ENCODE data around the gene FAM204A. TPM values are rescaled to one million over a fixed set of nuclear protein-coding genes. Genes with fewer than 3 reads are reported as not detected.

Gene FAM204A
- total RNA-seq, 1 donor from 2014 or later, result 71.8 TPM

DNA sequence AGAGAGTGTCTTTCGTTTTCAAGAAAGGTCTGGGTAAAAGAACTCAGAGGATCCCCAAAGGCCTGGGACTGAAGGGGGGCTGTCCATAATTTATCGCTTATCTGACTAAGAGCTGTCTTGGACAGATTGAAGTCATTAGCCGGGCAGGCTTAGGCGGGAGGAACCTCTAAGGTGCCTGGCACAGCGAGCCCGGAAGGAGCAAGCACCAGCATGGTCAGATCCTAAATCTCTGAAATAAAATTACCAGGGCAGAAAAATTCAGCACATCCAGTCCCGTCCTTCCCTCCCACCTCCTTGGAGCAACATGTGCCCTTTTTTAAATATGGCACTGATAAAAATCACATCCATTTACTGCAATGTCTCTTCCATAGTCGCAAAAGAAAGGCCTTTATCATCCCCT, 86.8 kb downstream of the FAM204A start:
- POLR2A ChIA-PET, result no interaction called here
- Mint-ChIP-seq H3K27me3 (peaks cover 21% of the 10 kb centered on the region), H3K4me3 (no peak overlapping the region)

DNA sequence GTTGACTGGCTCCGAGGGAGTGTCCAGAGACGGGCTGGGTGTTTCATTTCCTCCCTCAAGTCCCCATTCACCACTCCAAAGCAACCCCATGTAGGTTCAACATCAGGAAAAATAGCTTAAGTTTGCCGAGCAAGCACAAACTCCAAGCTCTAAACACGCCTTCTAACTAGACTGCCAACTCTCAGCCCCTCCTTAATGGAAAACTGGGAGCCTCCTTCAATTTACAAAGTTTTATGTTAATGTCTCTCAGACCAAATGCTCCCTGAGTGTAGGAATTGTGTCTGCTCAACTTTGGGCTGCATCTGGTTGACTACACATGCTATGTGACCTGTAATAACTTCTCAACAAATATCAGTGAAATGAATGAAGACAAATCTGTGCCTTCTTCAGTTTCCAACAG, 87.5 kb downstream of the FAM204A start:
- ChIA-PET POLR2A (no interaction called here), CTCF (no interaction called here)
- Mint-ChIP-seq H3K36me3 (ENCODE audit: low read depth) (no peaks in the 10 kb centered on the region), H3K4me1 (no peaks in the 10 kb centered on the region), H3K27ac (no peak overlapping the region), H3K9me3 (no peaks in the 10 kb centered on the region), H3K27me3 (peaks cover 19% of the 10 kb centered on the region), H3K4me3 (no peak overlapping the region)
- TF ChIP-seq, protein P1, sequence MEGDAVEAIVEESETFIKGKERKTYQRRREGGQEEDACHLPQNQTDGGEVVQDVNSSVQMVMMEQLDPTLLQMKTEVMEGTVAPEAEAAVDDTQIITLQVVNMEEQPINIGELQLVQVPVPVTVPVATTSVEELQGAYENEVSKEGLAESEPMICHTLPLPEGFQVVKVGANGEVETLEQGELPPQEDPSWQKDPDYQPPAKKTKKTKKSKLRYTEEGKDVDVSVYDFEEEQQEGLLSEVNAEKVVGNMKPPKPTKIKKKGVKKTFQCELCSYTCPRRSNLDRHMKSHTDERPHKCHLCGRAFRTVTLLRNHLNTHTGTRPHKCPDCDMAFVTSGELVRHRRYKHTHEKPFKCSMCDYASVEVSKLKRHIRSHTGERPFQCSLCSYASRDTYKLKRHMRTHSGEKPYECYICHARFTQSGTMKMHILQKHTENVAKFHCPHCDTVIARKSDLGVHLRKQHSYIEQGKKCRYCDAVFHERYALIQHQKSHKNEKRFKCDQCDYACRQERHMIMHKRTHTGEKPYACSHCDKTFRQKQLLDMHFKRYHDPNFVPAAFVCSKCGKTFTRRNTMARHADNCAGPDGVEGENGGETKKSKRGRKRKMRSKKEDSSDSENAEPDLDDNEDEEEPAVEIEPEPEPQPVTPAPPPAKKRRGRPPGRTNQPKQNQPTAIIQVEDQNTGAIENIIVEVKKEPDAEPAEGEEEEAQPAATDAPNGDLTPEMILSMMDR (IDR thresholded peaks at IDR 0.05), result no peak
- no peak for DNase-seq
- no peak for ATAC-seq (ENCODE audit: low read depth)
- intact Hi-C loops (cut with micrococcal nuclease), result no loop called here

More for the DNA sequence above, 86.8 kb downstream of the FAM204A start:
- CTCF ChIA-PET, result no interaction called here
- H3K36me3 Mint-ChIP-seq (ENCODE audit: low read depth), result no peaks in the 10 kb centered on the region
- DNase-seq, result no peak
- intact Hi-C loops (cut with micrococcal nuclease), result no loop called here
- no peaks in the 10 kb centered on the region for H3K9me3 Mint-ChIP-seq
- no peaks in the 10 kb centered on the region for H3K4me1 Mint-ChIP-seq
- H3K27ac Mint-ChIP-seq, result no peak overlapping the region
- TF ChIP-seq, protein P1 (IDR thresholded peaks at IDR 0.05), result no peak
- no peak for ATAC-seq (ENCODE audit: low read depth)

DNA sequence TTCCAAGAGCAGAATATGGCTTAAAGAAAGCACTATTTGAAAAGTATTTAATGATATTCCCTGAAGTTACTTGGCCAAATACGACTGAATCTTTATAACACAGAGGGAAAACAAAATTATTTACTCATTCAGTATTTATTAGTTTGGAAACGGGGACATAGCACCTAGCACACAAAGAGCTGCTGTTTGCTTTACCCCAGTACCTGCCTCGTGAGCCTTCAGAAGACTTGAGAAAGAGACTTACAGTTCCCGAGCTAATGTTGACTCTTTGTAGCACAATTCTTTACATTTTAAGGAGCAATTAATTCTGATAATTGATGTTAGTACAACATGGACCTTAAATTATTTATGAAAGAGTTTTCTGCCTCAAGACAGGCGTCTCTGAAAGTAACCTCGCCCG, 88.7 kb downstream of the FAM204A start:
- Mint-ChIP-seq H3K27me3 (peaks cover 26% of the 10 kb centered on the region), H3K27ac (no peak overlapping the region), H3K9me3 (no peaks in the 10 kb centered on the region), H3K4me3 (no peak overlapping the region), H3K36me3 (ENCODE audit: low read depth) (no peaks in the 10 kb centered on the region), H3K4me1 (no peaks in the 10 kb centered on the region)
- intact Hi-C loops (cut with micrococcal nuclease), result no loop called here
- DNase-seq, result no peak
- ATAC-seq (ENCODE audit: low read depth), result no peak
- ChIA-PET CTCF (no interaction called here), POLR2A (no interaction called here)
- TF ChIP-seq, protein P1 (IDR thresholded peaks at IDR 0.05), result no peak

DNA sequence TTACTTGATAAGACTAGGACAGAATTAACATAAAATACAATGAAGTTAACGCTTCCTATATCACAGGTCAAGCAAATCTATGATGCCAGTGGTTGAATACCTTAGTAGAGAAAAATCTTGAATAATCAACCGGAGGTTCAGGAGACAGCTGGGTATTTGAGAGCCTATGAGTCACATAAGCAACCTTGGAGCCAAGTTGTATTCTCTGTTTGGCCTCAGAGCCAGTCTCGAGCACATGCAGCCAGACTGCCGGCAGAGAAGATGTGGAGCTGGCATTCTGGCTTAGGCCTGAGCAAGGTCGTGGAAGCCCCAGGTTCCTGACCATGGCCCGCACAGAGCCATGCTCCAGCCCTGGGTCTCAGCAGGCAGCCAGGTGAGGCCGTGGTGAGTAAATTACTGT, 90.3 kb downstream of the FAM204A start:
- intact Hi-C loops (cut with micrococcal nuclease), result no loop called here
- Mint-ChIP-seq H3K27ac (no peak overlapping the region), H3K36me3 (ENCODE audit: low read depth) (no peaks in the 10 kb centered on the region), H3K4me1 (no peaks in the 10 kb centered on the region), H3K4me3 (no peak overlapping the region), H3K9me3 (no peaks in the 10 kb centered on the region), H3K27me3 (peaks cover 30% of the 10 kb centered on the region)
- ATAC-seq (ENCODE audit: low read depth) (no peak), DNase-seq (no peak)
- ChIA-PET CTCF (no interaction called here), POLR2A (no interaction called here)
- TF ChIP-seq, protein P1 (IDR thresholded peaks at IDR 0.05), result no peak

GRCh38 chr10:118249714-118250113, 92.4 kb downstream of the FAM204A start:
- H3K4me1 Mint-ChIP-seq, result no peaks in the 10 kb centered on the region
- H3K36me3 Mint-ChIP-seq (ENCODE audit: low read depth), result no peaks in the 10 kb centered on the region
- no peak overlapping the region for H3K27ac Mint-ChIP-seq
- intact Hi-C loops (cut with micrococcal nuclease), result no loop called here
- ChIA-PET CTCF (no interaction called here), POLR2A (no interaction called here)
- H3K4me3 Mint-ChIP-seq, result no peak overlapping the region
- TF ChIP-seq, protein P1 (IDR thresholded peaks at IDR 0.05), result no peak
- DNase-seq (no peak), ATAC-seq (ENCODE audit: low read depth) (no peak)
- H3K9me3 Mint-ChIP-seq, result no peaks in the 10 kb centered on the region
- peaks cover 45% of the 10 kb centered on the region for H3K27me3 Mint-ChIP-seq

All from activated B cell treated with CpG ODN at 0.5 μM for 24 hours (primary cell).